HG03159 (cell line): ENCODE data around the gene HCAR3.
A peak's percentile ranks its signal among the peaks of the same experiment; 100 is the strongest.
"Not testable (repeated sequence)": the region's sequence is repeated elsewhere in the genome, so short reads cannot be mapped to it uniquely, and the experiment has no call there.

Experiments
- ATAC-seq: cut with Tn5 transposase; IDR thresholded peaks from one replicate; pipeline ENCODE4 v1.9.1; 2021; ENCODE audit warnings: mild to moderate bottlenecking, moderate library complexity; ENCODE audit not compliant: unreplicated experiment

Gene HCAR3

DNA sequence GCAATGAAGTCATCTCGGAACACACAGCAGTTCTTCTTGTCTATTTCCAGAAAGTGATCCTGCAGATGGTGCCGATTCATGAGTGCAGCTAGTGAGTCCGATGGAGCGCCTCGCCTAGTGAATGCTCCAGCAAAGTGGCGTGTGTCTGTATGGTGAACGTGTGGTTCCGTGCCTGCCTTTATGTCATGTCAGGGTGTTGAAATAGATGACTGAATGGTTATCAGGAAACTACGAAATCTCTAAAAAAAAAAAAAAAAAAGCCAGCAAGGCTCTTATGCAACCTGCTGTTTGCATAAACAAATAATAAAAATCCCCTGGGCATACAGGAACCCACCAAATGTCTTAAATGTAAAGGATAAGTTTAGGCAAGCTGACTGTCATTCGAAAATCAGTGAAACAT lies at the start of gene HCAR3:
TSS of gene HCAR3 (minus strand) at position 154 of the 400 bp plus-strand sequence. CDS start at position 80, 74 bp downstream.
- ATAC-seq = not testable (repeated sequence)

DNA sequence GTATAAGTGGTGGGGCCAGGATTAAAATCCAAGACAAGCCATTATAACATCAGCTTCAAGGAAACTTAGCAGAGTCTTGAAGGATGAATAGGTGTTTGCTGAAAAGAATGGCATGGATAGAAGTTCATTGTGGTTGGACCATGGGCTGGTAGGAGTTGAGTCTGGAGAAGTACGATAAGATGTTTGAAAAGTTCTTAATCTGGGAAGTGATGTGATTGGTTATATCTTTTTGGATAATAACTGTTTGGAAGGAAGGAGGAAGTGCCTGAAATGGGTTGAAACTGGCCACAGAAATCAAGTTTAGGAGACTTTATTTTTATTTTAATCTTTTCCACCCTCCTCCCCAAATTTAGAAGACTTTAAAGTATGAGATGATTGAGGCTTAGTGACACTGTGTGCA lies 41.0 kb upstream of the HCAR3 start:
- ATAC-seq = no peak

DNA sequence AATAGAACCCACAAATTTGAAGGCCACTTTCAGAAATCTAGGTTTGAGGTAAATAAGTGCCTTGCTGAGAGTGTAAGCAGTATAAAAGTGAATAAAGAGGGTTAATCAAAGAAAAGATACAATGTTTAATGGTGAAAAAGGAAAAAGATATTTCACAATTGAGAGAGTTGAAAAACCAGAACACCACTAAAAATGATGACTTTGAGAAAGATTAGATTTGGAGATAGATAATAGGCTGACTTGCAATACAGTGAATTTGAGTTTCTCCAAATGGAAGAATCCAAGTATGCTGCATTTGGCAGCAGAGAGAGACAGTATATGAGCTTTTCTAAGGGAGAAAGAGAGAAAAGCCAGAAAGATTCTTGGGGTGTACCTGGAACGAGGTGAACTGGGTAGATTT lies 38.2 kb upstream of the HCAR3 start:
- ATAC-seq = no peak

DNA sequence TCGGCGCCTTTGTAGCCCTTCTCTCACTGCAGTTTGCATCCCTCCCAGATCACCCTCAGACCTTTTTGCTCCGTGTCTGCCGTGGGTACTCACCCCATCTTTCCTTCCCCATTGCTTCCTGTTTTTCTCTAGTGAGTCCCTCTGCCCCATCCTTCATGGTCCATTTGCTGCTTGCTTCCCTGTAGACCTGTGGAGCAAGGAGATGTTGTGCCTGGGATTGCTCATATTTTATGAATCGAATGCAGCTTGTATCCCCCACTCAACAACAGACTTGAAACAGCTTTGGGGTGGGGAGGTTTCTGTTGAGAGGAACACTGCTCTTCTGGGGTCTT lies 36.7 kb upstream of the HCAR3 start:
- no peak for ATAC-seq

DNA sequence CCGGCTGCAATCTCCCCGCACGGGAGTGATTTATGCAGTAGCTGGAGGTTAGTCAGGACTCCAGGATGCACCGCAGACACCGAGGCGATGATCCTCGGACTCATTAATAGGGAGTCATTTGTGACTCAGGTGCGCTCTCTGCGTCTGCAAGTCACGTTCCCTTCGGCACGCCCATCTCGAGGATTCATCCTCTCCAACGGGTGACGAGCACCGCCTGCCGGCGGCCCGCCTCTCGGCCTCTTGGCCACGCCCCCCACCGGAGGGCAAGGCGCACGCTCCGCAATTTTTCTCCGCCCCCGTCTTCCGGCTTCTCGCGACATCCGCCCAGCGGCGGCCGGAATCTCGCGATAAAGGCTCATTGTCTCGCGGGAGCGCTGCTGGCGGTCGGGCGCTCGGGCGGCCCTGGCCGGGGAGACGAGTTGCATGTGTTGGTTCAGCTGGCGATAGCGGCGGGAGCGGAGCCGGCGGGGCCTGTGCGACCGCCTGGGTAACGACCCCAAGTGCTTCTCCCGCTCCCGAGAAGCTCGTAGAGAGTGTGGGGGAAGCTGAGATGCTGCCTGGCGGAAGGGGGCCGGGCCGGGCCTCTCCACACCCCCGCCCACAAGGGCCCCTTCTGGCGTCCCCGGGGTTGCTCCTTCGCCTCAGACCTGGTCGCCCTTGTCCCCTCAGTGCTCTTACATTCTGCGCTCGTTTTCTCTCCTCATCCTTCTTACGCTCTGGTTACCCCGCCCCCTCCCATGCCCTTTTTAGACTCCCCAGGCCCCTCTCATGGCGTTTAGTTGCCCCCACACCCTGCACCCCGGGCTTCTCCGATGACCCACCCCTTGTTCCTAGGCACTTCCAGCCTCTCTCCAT lies 36.1 kb upstream of the HCAR3 start, which contains the start of gene DENR:
TSS of gene DENR (plus strand) at position 361 of the 855 bp plus-strand sequence. CDS start 878 bp downstream, outside the sequence.
- peak; percentile 96 for ATAC-seq

DNA sequence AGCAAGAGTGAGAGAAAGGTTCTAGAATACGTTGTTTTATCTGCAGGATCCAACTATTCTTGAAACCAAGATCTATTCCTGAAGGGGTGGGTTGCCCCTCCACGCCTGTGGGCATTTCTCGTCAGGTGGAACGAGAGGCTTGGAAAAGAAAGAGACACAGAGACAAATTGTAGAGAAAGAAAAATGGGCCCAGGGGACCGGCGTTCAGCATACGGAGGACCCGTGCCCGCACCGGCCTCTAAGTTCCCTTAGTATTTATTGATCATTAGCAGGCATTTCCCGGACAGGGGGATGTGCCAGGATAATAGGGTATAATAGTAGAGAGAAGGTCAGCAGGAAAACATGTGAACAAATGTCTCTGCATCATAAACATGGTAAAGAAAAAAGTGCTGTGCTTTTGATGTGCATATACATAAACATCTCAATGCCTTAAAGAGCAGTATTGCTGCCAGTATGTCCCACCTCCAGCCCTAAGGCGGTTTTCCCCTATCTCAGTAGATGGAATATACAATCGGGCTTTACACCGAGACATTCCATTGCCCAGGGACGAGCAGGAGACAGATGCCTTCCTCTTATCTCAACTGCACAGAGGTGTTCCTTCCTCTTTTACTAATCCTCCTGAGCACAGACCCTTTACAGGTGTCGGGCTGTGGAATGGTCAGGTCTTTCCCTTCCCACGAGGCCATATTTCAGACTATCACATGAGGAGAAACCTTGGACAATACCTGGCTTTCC lies 34.3 kb upstream of the HCAR3 start:
- ATAC-seq = not testable (repeated sequence)

DNA sequence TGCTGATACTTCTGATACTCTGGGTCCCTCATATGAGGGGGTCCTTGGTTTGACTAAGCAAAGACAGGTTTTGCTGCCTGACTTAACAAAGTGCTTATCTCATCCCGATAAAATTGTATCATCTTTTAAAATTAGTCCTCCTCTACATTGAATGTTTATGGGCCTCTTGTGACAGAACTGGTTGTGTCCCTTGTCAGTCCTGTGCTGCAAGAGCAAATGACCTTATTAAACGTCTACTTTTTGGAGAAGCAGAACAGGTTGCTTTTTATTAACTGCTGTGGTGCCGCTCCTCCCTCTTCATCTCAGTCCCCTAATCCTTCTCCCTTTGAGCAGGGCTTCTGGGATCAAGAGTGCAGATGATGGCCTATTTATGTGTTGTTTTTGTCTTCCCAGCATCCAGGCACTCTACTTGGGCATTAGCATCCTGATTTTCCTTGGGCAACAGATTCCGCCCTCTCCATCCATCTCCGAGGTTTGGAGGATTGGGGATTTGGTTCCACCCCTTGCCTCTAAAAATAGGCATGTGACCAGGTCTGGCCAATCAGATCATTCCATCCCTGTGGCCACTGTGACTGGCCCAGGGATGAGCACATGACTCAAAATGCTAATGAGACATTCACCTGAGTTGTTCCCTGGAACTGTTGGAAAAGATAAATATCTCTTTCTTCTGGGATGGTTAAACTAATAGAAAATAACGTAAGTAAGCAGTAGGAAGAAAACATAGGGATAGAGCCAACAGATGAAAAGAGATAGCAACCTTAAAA lies 33.1 kb upstream of the HCAR3 start:
- ATAC-seq = no peak

DNA sequence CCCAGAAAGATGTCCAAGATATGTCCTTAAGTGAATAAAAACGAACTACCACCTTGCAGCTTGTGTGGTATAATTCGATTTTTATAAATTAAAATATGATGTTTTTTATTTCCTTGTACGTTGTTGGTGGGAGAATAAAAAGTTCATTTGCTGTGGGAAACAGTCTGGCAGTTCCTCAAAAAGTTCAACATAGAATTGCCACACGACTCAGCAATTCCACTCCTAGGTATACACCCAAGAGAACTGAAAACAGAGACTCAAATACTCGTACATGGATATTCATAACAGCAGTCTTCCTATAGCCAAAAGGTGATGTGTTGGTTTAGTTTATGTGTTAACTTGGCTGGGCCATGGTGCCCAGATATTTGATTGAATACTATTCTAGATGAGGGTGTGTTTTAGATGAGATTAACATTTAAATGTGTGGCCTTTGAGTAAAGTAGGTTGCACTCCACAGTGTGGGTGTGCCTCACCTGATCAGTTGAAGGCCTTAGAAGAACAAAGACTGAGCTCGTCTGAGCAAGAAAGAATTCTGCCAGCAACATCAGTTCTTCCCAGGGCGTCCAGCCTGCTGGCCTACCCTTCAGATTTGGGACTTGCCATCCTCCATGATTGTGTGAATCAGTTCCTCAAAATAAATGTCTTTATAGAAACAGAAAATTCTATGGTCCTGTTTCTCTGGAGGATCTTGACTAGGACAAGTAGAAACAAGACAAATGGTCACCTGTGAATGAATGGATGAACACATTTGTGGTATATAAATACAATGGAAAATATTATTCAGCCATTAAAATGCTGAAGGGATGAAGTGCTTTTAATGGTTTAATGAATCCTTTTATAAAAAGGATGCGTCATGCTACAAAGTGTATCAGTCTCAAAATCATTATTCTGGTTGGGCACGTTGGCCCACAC lies 30.9 kb upstream of the HCAR3 start:
- no peak for ATAC-seq

DNA sequence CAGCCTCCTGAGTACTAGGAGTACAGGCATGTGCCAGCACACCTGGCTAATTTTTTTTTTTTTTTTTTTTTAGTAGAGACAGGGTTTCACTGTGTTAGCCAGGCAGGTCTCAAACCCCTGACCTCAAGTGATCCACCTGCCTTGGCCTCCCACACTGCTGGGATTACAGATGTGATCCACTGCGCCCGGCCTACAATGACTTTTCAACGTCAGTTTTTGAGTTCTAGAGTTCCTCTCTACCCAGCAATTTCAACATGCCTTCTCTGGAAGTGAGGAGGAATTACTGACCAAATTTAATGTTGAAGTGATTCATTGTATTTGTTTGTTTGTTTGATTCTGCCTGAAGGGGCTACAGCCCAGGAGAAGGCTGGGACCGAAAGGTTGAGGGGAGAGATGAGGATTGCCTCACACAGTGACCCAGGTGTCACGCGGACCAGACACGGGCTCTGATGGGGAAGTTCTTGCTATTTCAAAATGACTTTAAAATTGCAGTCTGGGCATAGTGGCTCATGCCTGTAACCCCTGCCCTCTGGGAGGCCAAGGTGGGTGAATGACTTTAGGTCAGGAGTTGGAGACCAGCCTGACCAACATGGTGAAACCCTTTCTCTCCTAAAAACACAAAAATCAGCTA lies 27.4 kb upstream of the HCAR3 start:
- no peak for ATAC-seq

DNA sequence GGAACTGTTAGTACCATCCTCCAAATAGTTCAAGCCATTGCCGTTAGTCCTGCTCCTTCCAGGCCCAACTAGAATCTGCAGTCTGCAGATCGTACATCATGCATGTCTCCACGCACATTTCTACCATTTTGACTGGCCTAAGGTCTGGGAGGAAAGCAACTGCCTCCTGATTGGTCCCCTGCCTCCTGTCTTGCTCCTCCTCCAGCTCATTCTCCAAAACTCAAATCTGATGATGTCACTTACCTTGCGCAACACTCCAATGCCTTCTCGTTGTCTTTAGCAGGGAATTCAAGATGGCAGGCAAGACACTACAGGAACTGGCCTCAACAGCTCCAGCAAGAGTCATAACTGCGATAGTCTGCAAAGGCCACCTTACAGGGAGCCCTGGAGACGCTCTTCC lies 23.7 kb upstream of the HCAR3 start:
- no peak for ATAC-seq

DNA sequence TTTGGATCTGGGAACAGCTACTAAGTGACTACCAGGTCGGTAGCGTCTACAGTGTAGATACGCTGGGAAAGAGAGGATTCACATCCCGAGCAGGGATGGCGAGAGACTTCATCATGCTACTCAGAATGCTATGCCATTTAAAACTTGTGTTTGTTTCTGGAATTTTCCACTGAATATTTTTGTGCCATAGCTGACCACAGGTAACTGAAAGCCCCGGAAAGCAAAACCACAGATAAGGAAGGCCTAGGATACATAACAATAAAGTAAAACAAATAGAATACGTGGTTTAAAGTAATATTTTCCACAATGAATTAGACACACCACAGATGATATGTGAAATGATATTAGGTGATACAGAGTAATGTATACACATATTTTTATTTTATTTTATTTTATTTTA lies 22.0 kb upstream of the HCAR3 start:
- ATAC-seq = no peak

DNA sequence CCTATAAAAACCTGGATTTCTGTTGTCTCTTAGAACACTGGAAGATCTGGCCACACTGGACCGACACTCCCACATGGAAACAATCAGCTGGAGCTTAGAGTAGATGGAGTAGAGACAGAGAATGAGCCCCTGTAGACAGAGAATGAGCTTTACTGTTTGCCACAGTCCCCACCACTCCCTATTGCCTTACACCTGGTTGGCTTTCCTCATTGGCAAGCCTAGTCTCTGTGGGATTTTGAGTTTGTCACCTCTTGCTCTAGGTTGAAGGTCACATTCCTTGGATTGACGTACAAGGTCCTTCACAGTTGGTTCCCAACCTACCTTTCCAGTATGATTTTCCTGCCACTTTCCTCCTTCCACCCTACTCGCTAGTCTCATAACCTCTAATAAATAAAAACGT lies 16.0 kb upstream of the HCAR3 start:
- ATAC-seq = no peak

DNA sequence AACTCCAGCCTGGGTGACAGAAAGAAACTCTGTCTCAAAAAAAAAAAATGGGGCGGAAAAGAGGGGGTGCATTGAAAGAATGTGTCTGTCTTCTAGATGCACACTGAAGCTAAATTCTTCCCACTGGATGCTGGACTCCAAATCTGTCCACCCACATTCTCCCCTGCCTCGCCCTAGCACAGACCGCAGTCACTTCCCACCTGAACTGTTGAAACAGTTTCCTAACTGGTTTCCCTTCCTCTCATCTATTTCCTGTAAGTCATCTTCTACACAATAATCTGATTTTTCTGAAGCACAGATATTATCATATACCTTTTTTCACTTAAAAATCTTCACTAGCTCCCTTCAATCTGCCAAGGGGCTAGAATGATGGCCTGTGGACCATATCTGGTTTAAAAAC lies 15.6 kb upstream of the HCAR3 start:
- ATAC-seq = no peak

DNA sequence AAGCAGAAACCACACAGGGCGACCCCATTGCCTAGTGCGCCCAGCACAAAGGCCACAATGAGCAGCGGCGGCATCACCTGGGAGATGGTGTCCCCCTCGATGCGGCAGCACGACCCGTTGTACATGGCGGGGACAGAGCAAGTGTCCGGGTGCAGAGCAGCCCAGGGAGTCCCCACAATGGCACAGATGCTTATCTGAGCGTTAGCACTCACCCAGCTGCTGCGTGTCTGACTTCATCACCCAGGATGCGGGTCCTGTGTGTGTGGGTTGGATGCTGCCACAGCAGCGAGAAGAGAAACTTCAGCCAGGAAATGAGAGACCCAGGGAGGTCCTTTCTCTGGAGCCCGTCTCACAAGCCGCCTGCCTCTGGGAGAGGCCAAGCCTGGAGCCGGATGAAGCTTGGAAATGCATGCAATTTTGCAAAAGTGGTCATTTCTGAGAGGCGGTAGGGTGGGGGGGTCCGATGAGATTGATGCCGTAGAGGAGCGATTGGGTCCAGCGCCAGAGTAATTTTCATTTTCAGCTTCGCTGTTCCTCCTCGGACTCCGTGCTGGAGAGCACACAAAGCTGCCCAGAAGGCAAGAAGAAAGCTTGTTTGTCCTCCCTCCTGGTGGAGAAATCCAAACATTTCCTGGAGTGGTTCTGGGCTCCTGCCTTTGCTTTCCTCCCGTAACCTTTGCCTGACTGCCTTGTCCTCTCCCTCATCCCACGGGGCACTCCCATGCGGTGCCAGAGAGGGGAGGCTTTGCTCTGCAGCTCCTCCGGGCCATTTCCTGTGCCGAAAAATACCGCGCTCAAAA lies 13.8 kb upstream of the HCAR3 start, which contains the start of gene HCAR1:
TSS of gene HCAR1 (minus strand) at position 630 of the 800 bp plus-strand sequence. CDS start at position 125, 505 bp downstream.
- no peak for ATAC-seq

DNA sequence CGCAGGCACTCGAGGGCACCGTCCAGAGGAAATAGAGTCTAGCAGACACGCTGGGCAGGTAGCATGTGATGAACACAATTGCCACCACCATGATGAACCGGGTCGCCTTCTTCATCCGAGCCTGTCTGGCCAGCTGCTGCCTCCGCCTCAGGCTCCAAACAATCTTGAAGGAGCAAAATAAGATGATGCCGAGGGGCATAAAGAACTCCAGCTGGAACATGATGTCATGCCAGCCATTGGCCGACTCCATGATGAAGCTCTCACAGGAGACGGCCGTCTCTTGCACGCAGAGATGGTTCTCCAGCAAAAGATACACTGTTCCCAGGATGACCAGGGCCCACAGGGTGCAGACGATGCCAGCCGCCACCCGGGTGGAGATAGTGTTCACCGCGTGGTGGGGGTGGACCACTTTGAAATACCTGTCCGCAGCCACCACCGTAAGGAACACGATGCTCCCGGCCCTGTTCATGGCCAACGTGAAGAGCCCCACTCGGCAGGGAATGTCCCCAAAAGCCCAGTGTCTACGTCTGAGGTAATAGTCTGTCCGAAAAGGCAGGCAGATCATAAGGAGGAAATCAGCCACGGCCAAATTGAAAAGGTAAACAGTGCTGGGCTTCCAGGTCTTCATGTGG lies 13.1 kb upstream of the HCAR3 start:
- no peak for ATAC-seq

DNA sequence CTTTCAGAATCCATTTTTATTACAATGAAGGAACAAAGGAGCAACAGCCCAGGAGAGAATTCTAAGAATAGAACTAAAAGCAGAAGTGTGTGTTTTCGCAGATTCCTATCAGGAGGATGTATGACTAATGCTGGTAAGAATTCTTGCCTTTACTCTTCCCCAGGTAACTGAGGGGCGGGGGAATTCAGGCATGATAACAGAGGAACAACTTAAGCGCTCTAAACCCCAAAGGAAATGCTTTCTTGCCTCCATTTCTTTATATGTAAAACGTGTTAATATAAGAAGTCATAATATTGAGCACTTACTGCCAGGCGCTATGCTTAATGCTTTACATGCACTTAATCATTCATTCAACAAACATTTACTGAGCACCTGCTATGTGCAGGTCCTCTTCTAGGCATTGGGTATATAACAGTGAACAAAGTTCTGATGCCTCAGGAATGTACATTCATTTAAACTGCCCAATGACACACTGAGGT lies 9.5 kb upstream of the HCAR3 start:
- no peak for ATAC-seq

DNA sequence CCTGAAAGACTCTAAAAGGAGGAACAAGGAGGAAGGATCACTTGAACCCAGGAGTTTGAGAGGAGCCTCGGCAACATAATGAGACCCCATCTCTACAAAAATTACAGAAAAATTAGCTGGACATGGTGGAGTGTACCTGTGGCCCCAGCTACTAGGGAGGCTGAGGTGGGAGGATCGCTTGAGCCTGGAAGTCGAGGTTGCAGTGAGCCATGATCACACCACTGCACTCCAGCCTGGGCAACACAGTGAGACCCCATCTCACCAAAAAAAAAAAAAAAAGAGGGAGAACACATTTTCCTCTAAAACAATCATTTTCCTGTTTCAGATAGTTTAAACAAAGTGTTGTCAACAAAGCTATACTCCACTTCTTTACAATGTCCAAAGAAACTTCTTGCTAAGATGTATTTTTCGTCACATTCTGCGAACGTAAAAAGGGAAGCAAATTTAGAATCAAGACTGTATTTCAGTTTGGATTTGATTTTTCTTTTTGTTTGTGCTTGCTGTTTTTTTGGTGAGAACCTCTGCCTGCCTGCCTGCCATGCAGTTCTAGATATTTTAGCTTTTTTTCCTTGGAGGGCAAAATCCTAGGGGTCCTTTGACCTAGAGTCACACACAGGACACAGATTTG lies 9.0 kb upstream of the HCAR3 start:
- ATAC-seq = no peak
